Skeletal muscle tissue (tissue), 4 donors: ENCODE measurements around the gene ERCC3. TPM values are rescaled to one million over a fixed set of nuclear protein-coding genes. Genes with fewer than 3 reads are reported as not detected.
"Not testable (repeated sequence)": the region's sequence is repeated elsewhere in the genome, so short reads cannot be mapped to it uniquely, and the experiment has no call there.

Source experiments
- H3K27ac ChIP-seq: one replicate; pipeline ENCODE4 v1.7.0; 2013; ENCODE audit warnings: mild to moderate bottlenecking, low read depth, low read length, inconsistent platforms
- H3K27me3 ChIP-seq, 3 donors: one replicate each; pipeline ENCODE4 v1.7.0; 2013; ENCODE audit warnings: low read length in 3 of 3; ENCODE audit not compliant: control insufficient read depth in 3 of 3, insufficient read depth in 3 of 3
- H3K36me3 ChIP-seq, 3 donors: one replicate each; pipeline ENCODE4 v1.7.0; 2013; ENCODE audit warnings: low read length in 3 of 3; ENCODE audit not compliant: control insufficient read depth in 3 of 3, insufficient read depth in 3 of 3
- H3K4me1 ChIP-seq, 3 donors: one replicate each; pipeline ENCODE4 v1.7.0; 2013; ENCODE audit warnings: low read length in 3 of 3, mild to moderate bottlenecking in 3 of 3; ENCODE audit not compliant: control insufficient read depth in 3 of 3, insufficient read depth in 3 of 3
- H3K4me3 ChIP-seq, 3 donors: one replicate each; pipeline ENCODE4 v1.7.0; 2013; ENCODE audit warnings: low read length in 3 of 3
- H3K9ac ChIP-seq, 3 donors: one replicate each; pipeline ENCODE4 v1.7.0; 2013; ENCODE audit warnings: low read length in 3 of 3, mild to moderate bottlenecking in 3 of 3, moderate library complexity in 2 of 3, low read depth in 1 of 3
- H3K9me3 ChIP-seq, 3 donors: one replicate each; pipeline ENCODE4 v1.7.0; 2013; ENCODE audit warnings: low read length in 3 of 3; ENCODE audit not compliant: control insufficient read depth in 3 of 3
- total RNA-seq: library from RNA; depleted of rRNA; stranded (reverse); fragments of >200 nt; gene quantifications from one replicate; pipeline ENCODE4 v1.2.3, GENCODE V29; 2014
- donor health status: Osteomylitis.

ERCC3 gene
- total RNA-seq, 1 donor from 2014 or later: 28.7 TPM

DNA sequence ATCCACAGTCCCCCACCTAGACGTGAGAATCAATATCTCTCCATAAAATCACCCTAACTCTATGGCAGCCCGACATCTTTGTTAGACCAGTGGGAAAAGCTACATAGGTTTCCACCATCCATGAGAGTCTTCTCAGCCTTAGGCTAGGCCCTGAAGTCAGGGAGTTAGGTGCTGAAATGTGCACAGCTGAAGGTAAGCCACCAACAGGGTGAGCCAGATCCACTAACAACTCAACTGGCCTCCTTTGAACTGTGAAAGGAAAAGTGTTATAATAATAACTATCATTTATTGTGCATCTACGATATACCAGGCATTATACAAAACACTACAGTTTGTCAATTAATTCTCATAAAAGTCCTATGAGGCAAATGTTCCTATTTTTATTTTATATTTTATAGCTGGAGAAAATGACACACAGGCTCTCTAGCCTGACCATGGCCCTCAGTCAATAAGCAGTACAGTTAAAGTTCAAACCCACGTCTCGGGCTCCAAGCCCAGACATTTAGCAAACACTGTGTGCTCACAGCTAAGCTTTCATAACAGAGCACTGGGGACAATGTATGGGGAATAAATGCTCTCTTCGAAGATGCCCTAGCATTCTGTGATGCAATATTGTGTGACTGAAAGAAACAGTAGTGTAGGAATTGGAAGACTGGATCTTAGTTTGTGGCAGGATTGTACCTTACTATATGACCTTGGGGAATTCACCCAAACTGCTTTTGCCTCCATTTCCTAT lies 62.6 kb downstream of the ERCC3 start:
- H3K4me1 ChIP-seq: no peaks in the 10 kb centered on the region
- H3K4me3 ChIP-seq: no peak overlapping the region
- H3K36me3 ChIP-seq: no peaks in the 10 kb centered on the region
- H3K27ac ChIP-seq: no peak overlapping the region
- no peak overlapping the region for H3K9ac ChIP-seq
- peaks cover 0 to 3% (median 0%) of the 10 kb centered on the region in 3 donors for H3K9me3 ChIP-seq
- H3K27me3 ChIP-seq: peaks cover 0 to 8% (median 5%) of the 10 kb centered on the region in 3 donors

DNA sequence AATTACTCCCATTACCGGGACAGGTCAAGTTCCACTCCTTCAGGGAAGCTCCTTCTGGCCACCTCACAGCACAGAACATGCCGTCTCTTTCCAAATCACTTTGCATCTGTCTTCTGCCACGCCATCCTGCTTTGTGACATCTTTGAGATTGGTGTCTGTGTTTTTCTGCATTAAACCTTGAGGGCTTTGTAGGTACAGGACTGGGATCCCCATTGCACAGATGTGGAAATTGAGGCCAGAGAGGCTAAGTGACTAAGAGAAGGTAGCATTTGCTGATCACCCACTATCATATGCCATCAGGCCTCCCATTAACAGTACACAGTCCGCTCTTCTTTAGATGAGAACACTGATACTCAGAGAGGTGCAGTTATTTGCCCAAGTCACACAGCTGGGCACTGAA lies 64.4 kb downstream of the ERCC3 start:
- no peak overlapping the region for H3K4me3 ChIP-seq
- peaks cover 0 to 3% (median 0%) of the 10 kb centered on the region in 3 donors for H3K9me3 ChIP-seq
- no peak overlapping the region for H3K27ac ChIP-seq
- peaks cover 3 to 22% (median 16%) of the 10 kb centered on the region in 3 donors for H3K27me3 ChIP-seq
- H3K9ac ChIP-seq: no peak overlapping the region
- H3K4me1 ChIP-seq: no peaks in the 10 kb centered on the region
- H3K36me3 ChIP-seq: no peaks in the 10 kb centered on the region

DNA sequence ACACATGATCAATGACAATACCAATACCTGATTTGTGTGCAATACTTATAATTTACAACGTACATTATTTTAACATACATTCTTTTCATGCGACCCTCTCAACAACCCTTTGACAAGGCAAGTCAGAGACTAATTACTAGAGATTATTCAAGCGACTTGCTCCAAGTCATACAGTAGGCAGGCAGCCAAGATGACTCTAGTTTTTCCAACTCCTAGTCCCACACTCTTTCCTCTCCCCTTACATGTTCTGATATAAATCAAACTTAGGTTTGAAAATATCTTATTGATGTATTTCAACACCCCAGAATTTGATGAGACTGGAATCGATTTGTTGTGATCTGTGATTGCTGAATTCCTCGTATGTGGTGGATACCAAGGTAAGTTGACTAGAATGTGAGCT lies 65.8 kb downstream of the ERCC3 start:
- Histone ChIP-seq H3K27me3 (peaks cover 3 to 22% (median 16%) of the 10 kb centered on the region in 3 donors), H3K4me1 (no peaks in the 10 kb centered on the region), H3K9ac (no peak overlapping the region), H3K9me3 (peaks cover 0 to 3% (median 0%) of the 10 kb centered on the region in 3 donors), H3K4me3 (no peak overlapping the region), H3K36me3 (no peaks in the 10 kb centered on the region), H3K27ac (no peak overlapping the region)

DNA sequence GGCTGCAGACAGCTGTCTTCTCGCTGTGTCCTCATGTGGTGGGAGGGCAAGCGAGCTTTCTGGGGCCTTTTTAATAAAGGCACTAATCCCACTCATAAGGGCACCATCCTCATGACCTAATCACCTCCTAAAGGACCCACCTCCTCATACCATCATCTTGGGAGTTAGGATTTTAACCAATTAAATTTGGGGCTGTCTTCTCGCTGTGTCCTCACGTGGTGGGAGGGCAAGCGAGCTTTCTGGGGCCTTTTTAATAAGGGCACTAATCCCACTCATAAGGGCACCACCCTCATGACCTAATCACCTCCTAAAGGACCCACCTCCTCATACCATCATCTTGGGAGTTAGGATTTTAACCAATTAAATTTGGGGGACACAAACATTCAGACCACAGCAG lies 66.7 kb downstream of the ERCC3 start:
- H3K9ac ChIP-seq: not testable (repeated sequence)
- peaks cover 3 to 22% (median 16%) of the 10 kb centered on the region in 3 donors for H3K27me3 ChIP-seq

DNA sequence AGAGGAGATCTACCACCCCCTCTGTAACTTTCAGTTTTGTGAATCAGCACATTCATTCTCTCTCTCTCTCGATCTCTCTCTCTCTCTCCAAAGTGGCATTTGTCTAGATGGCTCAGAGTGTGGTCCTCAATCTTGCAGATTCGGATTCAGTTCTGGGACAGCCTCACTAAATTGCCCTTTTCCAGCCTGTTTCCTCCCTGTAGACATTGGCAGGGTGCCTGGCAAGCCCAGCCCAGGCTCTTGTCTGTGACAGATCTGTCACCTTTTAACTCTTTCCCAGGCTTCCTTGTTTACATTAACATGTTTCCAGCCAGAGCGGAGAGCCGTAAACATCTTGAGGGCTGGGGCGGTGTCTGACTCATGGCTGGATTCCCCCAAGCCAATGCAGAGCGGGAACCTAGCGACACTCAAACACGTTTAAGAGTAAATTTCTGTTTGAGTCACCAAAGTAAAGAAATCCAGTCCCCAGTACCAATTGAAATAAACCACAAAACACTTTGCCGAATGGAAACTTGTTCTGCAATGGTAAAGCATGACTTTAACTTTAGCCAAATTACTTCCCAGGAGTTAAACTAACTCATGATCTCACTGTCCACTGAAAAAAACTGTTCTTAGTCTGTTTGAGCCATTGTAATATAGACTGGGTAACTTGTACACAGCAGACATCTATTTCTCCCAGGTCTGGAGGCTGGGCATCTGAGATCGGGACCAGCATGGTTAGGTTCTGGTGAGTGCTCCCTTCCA lies 67.3 kb downstream of the ERCC3 start:
- H3K27me3 ChIP-seq: peaks cover 3 to 22% (median 16%) of the 10 kb centered on the region in 3 donors
- H3K4me3 ChIP-seq: no peak overlapping the region
- H3K9ac ChIP-seq: no peak overlapping the region
- H3K27ac ChIP-seq: no peak overlapping the region
- peaks cover 0 to 3% (median 0%) of the 10 kb centered on the region in 3 donors for H3K9me3 ChIP-seq
- no peaks in the 10 kb centered on the region for H3K36me3 ChIP-seq
- H3K4me1 ChIP-seq: no peaks in the 10 kb centered on the region

More for the DNA sequence above, 66.7 kb downstream of the ERCC3 start:
- not testable (repeated sequence) for H3K36me3 ChIP-seq, H3K4me1 ChIP-seq, H3K27ac ChIP-seq, H3K9me3 ChIP-seq, H3K4me3 ChIP-seq

DNA sequence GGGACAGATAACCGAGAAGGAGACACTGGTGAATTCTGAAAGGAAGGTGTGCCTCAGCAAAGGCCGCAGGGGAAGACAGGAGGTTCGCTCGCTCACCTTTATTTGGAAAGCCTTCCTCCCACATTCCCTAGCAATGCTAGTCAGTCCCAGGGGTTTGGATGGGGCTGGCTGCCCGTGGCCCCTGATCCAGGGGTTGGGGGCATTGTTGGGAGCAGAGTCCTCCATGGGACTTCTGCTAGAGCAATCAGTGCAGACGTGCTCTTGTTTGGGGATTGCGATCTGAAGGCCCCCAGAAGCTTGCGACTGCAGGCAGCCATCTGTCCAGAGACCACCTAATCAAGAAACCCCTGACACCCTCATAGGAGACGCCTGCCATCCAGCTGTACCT lies 67.8 kb downstream of the ERCC3 start:
- H3K4me3 ChIP-seq: no peak overlapping the region
- no peak overlapping the region for H3K27ac ChIP-seq
- H3K27me3 ChIP-seq: peaks cover 3 to 26% (median 16%) of the 10 kb centered on the region in 3 donors
- H3K36me3 ChIP-seq: no peaks in the 10 kb centered on the region
- H3K4me1 ChIP-seq: no peaks in the 10 kb centered on the region
- H3K9me3 ChIP-seq: peaks cover 0 to 3% (median 0%) of the 10 kb centered on the region in 3 donors
- no peak overlapping the region for H3K9ac ChIP-seq

DNA sequence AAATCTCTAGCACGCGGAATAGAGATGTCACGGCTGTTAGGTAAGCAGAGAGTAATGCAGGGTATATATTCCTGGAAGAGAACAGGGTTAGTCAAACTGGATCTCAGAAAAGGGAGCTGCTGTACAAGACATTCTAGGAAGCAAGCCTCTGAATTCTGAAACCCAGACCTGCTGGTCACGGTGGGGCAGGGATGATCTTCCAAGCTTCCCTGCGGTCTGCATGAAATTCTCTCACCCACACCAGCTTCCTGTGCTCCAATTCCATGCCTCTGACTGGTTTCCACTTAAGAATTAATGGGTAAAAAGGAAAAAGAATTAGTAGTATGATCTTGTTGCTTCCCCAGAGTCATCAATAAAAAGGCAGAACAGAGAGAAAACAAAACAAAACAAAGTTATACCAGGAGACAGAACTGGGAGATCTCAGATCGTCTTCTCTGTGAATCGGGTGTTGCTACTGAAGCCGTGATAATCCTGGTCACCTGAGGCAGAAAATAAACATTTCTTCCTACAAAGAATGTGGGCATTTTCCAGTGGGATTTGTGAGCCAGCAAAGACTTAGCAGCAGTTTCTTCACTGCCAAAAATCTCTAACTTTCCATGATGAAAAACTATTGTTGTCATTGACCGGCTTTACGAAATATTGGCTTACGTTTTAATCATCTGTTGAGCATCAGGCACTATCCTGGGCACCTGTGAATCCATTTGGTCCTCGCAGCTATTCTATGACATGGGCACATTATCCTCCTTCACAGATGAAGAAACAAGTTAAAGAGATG lies 68.6 kb downstream of the ERCC3 start:
- Histone ChIP-seq H3K4me1 (peaks cover 2 to 6% (median 4%) of the 10 kb centered on the region in 3 donors), H3K27me3 (peaks cover 3 to 33% (median 22%) of the 10 kb centered on the region in 3 donors), H3K9ac (no peak overlapping the region), H3K27ac (no peak overlapping the region), H3K36me3 (no peaks in the 10 kb centered on the region), H3K9me3 (peaks cover 0 to 3% (median 0%) of the 10 kb centered on the region in 3 donors), H3K4me3 (peak overlapping the region in 1 of 3 donors; percentile 5)

DNA sequence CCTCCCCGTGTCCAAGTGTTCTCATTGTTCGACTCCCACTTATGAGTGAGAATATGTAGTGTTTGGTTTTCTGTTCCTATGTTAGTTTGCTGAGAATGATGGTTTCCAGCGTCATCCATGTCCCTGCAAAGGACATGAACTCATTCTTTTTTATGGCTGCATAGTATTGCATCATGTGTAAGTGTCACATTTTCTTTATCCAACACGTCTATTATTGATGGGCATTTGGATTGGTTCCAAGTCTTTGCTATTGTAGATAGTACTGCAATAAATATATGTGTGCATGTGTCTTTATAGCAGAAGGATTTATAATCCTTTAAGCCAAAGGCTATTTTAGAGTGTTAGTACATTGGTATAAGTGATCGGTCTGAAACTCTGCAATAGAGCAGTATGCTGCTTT lies 69.8 kb downstream of the ERCC3 start:
- not testable (repeated sequence) for H3K9ac ChIP-seq, H3K27ac ChIP-seq, H3K4me3 ChIP-seq, H3K9me3 ChIP-seq, H3K36me3 ChIP-seq
- peaks cover 7 to 13% (median 8%) of the 10 kb centered on the region in 3 donors for H3K4me1 ChIP-seq
- H3K27me3 ChIP-seq: peaks cover 6 to 41% (median 28%) of the 10 kb centered on the region in 3 donors

DNA sequence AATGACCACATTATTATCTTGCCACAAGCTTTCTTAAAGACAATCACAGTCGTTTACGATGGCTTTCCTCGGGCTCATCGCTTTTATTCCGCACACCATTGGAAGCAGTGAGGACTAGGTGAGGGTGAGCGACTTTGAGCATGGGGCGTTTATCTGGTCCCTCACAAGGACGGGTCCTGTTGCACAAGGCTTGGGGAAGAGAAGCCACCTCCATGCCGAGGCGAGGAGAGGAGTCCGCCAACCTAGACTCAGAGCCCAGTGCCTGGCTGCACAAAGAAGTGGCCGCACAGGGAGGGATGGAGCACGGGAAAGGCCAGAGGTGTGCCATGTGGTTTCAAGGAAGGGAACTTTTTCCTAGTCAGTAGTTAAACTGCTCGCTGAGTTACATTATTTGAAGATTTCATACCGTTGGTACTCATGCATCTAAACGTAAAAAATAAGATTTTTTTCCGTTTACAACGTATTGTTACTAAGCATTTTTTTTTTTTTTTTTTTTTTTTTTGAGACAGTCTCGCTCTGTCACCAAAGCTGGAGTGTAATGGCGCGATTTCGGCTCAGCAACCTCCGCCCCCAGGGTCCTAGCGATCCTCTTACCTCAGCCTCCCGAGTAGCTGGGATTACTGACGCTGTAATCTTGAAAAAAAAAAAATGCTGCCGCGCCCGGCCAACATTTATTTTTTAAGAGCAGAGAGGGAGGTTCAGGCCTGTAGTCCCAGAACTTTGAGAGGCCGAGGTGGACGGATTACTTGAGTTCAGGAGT lies 73.0 kb downstream of the ERCC3 start:
- Histone ChIP-seq H3K9me3 (peaks cover 0 to 3% (median 0%) of the 10 kb centered on the region in 3 donors), H3K4me1 (peaks cover 8 to 19% (median 13%) of the 10 kb centered on the region in 3 donors), H3K9ac (no peak overlapping the region), H3K4me3 (peak overlapping the region; percentile 51 to 68 (median 52)), H3K36me3 (no peaks in the 10 kb centered on the region), H3K27me3 (peaks cover 18 to 43% (median 34%) of the 10 kb centered on the region in 3 donors), H3K27ac (no peak overlapping the region)
